GM18505 (cell line): ENCODE results near the gene CDK1.

Experiments used
- ATAC-seq: cut with Tn5 transposase; IDR thresholded peaks from one replicate; pipeline ENCODE4 v1.9.1; 2021; ENCODE audit not compliant: unreplicated experiment
- POLR2A ChIP-seq: IDR thresholded peaks from 4 replicates; pipeline ENCODE4 v1.6.1; 2011; ENCODE audit warnings: borderline replicate concordance; ENCODE audit not compliant: insufficient read depth, insufficient read length; ENCODE audit errors: extremely low read depth

The CDK1 gene

DNA sequence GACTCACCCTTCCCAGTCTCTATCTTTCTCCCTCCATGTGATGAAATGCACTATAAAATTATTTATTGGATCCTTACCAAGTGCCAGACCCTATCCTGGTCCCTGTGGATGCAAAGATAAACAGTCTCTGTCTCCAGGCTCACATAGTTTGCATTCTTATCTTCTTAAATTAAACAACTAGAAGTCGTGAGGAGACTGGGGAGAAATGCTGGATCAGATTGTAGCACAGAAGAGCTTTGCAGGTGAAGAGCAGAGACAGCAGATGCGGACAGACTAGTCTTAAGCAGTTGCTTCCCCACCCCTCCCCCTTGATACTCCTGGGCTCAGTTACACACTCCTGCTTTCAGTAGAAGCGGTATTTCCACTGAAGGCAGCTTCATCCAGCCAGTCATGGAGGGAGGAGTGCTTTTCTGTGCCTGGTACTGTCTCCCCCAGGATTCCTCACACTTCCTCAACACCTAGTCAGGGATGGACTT lies 20.8 kb upstream of the CDK1 start:
- no peak for TF ChIP-seq POLR2A
- no peak for ATAC-seq

DNA sequence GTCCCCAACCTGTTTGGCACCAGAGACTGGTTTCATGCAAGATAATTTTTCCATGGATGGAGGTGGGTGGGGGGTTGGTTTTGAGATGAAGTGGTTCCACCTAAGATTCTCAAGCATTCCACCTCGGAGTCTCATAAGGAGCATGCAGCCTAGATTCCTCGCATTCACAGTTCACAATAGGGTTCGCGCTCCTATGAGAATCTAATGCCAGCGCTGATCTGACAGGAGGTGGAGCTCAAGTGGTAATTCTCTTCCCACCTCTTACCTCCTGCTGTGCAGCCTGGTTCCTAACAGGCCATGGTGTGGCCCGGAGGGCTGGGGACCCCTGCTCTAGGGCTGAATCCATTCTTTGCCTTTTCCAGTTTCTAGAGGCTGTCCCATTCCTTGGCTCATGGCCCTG lies 19.1 kb upstream of the CDK1 start:
- no peak for ATAC-seq

DNA sequence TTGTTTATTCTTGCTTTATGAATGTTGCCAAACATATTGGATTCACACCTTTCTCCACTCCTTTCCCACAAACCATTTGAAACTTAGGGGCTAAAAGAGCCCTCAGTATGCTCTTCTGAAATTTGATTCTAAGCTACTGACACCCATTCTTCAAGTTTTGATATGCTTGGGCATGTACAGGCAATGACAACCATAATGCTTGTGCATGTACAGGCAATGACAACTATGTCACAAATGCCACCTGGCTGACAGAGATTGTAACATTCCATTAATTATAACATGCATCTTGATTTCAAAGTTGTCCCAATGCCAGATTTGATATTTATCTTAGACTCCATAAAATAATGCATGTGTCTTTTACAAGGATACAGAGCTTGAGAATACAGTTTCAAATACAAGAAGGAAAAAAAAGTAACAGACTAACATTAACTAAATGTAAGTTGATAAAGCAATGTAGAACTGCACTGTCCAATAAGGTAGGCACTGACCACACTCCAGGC lies 17.5 kb upstream of the CDK1 start:
- ATAC-seq: no peak
- TF ChIP-seq POLR2A: no peak

More for the DNA sequence above, 19.1 kb upstream of the CDK1 start:
- no peak for TF ChIP-seq POLR2A

DNA sequence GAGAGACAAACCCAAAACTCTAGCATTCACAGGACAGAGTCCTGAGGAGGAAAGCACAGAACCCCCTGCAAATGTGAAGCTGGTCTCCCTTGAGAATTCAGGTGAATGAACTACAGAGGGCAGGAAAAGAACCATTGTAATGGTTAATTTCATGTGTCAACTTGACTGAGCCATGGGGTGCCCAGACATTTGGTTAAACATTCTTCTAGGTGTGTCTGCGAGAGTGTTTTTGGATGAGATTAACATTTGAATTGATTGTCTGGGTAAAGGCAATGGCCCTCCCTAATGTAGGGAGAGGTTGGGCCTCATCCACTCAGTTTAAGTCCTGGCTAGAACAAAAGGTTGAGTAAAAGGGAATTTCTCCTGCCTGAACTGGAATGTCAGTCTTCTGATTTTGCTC lies 15.7 kb upstream of the CDK1 start:
- no peak for TF ChIP-seq POLR2A
- no peak for ATAC-seq

DNA sequence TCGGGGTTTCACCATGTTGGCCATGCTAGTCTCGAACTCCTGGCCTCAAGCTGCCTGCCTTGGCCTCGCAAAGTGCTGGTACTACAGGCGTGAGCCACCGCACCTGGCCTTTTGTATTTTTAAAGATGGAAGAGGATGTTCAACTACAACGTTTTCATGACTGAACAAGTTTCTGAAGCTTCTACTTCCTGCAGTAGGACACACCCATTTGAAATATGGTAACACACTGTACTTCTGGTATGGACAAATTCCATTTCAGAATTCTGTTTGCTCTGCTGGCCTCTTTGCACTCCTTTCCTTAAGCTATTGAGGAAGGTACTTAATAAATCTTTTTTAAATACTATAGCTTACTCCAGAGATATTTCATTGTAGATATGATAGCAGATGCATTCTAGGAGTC lies 10.9 kb upstream of the CDK1 start:
- no peak for TF ChIP-seq POLR2A

DNA sequence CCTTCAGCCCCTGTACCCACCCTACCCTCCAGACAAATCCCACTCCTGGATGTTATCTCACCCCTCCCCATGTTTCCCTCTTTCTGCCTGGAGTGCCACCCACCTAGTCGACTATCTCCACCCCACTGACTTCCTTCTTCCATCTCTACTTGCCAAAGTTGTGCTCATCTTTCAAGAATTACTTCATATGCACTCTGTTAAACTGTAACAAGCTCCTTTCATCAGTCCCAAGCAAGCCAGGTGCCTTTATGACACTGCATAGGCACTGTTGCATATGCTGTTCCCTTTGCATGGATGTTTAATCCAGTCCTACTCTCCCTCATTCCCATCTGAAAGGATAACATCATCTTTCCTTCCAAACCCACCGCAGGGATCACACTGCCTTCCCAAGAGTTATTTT lies 8.9 kb upstream of the CDK1 start:
- TF ChIP-seq POLR2A: no peak
- no peak for ATAC-seq

More for the DNA sequence above, 10.9 kb upstream of the CDK1 start:
- ATAC-seq: no peak

DNA sequence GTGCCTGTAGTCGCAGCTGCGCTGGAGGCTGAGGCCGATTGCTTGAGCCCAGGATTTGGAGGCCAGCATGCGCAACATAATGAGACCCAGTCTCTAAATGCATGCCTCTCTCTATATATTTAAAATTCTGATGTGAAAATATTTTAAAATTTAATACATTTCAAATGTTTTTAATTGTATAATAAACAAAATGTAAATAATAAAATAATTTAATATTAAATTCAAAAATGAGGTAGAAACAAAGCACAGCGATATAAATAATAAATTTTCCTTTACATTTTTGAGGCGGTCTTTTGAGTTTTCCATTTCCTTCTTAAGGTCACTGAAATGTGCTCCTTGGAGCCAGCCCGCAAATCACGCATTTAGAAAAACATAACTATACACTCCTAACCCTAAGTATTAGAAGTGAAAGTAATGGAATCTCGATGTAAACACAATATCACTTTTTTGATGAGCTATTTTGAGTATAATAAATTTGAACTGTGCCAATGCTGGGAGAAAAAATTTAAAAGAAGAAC lies 523 bp upstream of the CDK1 start:
- TF ChIP-seq POLR2A: no peak
- ATAC-seq: peak; percentile 12

DNA sequence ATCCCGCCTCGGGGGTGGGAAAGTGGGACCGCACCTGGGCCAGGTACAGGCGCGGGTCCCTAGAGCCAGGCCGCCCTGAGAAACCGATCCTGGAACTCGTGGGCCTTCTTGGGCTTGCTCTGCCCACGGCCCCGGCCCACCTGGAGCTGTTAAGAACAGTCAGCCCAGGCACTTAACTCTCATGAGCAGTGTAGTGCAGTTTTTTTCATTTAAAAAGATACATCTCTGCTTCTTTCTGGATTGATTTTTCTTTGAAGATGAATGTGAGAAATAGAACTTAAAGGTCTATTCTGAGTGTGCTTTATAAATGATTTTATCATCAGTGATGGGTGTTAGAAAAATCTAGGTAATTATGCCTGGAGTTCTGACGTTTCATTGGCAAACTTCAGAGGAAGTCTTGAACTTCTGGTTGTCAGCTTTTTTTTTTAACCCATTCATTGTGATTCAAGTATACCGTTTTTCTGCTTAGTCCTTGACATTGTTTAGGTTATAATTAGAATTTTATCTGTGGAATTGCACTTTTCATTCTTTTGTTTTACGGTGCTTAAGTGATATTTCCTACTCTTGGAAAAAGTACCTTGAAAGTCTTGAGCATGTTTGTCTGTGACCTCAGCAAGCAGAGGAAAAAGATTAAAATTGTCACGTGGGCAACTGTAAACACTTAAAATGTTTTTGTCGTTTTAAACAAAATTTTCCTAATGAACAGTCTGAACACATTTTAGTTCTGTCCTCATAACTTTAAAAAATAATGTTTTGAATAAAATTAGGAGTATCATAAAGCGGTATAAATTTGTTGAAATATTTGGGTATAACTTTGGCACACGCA lies 906 bp downstream of the CDK1 start:
- no peak for TF ChIP-seq POLR2A
- ATAC-seq: peak; percentile 10

DNA sequence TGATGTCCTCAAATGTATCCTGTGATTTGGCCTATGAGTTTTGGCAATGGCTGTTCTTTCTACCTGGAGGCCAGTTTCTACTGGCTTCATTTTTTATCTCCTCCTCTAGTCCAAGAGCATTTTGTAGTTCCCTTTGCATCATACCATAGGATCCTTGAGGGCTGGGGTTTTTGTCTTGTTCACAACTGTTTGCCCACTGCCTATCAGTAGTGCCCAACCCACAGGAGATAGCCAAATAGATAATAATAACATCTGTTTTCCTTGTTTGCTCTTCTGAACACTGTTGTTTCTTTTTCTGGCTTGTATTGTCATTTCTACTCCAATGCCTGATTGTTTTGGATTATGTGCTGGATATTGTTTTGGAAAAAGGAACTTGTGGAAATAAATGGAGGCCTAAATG lies 3.4 kb downstream of the CDK1 start:
- no peak for ATAC-seq
- no peak for TF ChIP-seq POLR2A

DNA sequence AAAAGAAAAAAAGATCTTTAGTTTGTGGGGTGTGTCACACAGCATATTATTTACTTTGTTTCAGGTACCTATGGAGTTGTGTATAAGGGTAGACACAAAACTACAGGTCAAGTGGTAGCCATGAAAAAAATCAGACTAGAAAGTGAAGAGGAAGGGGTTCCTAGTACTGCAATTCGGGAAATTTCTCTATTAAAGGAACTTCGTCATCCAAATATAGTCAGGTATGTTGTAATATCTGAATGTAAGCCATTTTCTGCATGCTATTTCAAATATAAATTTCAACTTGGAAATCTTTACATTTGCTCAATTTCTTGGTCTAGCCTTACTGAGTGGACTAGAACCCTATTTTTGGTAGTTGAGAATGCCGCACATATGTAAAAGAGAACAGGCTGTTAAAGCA lies 6.4 kb downstream of the CDK1 start:
- no peak for TF ChIP-seq POLR2A
- ATAC-seq: no peak

DNA sequence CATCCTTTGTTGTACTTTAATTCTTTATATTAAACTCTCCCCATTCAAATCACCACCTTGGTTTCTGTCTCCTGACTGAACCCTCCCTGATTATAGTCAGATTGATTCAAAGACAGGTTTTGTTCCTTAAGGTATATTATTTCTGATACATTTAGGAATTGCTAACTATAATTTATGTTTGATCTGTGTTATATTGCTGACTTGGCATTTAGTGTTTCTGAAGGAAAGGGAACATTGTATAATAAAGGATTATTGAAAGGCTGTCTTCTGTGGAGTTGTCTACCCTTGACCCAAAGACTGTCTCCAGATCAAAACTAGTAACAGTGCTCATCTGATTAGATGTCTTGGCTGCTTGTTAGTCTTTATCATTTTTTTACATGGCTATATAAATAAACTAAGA lies 10.3 kb downstream of the CDK1 start:
- TF ChIP-seq POLR2A: no peak
- ATAC-seq: no peak

DNA sequence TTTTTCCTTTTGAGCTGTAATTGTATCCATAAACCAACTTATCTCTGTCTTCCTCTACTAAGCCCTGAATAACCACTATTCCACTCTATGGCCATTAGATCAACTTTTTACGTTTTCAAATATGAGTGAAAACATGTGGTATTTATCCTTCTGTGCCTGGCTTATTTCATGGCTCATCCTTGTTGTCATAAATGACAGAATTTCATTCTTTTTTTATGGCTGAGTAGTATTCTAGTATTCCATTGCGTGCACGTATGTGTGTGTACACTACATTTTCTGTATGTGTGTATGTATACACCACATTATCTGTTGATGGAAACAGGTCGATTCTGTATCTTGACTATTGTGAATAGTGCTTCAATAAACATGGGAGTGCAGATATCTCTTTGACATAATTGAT lies 11.1 kb downstream of the CDK1 start:
- ATAC-seq: no peak
- no peak for TF ChIP-seq POLR2A

DNA sequence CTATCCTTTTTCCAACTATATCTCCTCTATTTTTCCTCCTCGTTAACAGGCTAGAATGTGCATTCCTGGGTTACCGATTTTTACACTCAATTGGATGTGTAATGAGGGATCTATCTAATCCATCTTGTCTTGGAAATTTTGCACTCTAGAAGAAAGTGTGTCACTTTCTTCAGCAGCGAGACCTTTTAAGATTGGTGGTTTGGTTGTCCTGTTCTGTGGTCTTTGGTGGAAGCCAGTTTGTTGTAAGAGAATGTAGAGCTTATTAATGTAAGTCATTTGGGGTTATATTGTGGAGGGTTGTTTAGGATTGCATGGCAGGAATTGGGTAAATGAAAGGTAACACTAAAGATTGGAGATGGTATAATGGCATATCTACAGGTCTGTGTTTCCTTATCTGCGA lies 16.7 kb downstream of the CDK1 start:
- no peak for ATAC-seq
- TF ChIP-seq POLR2A: no peak
